Smooth muscle cell (in vitro differentiated cells): Measurements from ENCODE around the gene KCTD19. TPM values are rescaled to one million over a fixed set of nuclear protein-coding genes. Genes with fewer than 3 reads are reported as not detected.

Experiments
- DNase-seq: peaks from one replicate; lab custom pipeline; 2025; ENCODE audit not compliant: unreplicated experiment; lab: John Stamatoyannopoulos, UW
- H2AFZ ChIP-seq: fragments of 200-600 bp; sonication (generic); 2 replicates; pipeline ENCODE4 v1.6.0; 2016; ENCODE audit warnings: antibody characterized with exemption, low read depth, mild to moderate bottlenecking
- H3F3A ChIP-seq: fragments of 200-600 bp; sonication (generic); 2 replicates; pipeline ENCODE4 v1.6.0; 2017; ENCODE audit warnings: antibody characterized with exemption, low read depth
- H3K27ac ChIP-seq: fragments of 200-600 bp; sonication (generic); 2 replicates; pipeline ENCODE4 v1.5.1; 2016; ENCODE audit warnings: low read depth, mild to moderate bottlenecking
- H3K27me3 ChIP-seq: fragments of 200-600 bp; sonication (generic); 2 replicates; pipeline ENCODE4 v1.6.1; 2016; ENCODE audit warnings: low read depth, mild to moderate bottlenecking
- H3K36me3 ChIP-seq: fragments of 200-600 bp; sonication (generic); 2 replicates; pipeline ENCODE4 v1.5.1; 2016; ENCODE audit warnings: low read depth
- H3K4me1 ChIP-seq: fragments of 200-600 bp; sonication (generic); 2 replicates; pipeline ENCODE4 v1.5.1; 2016; ENCODE audit warnings: low read depth
- H3K4me2 ChIP-seq: fragments of 200-600 bp; sonication (generic); 2 replicates; pipeline ENCODE4 v1.6.0; 2016; ENCODE audit warnings: mild to moderate bottlenecking
- H3K4me3 ChIP-seq: fragments of 200-600 bp; sonication (generic); 2 replicates; pipeline ENCODE4 v1.5.1; 2016; ENCODE audit warnings: mild to moderate bottlenecking
- H3K79me2 ChIP-seq: fragments of 200-600 bp; sonication (generic); 2 replicates; pipeline ENCODE4 v1.6.0; 2016; ENCODE audit warnings: low read depth, mild to moderate bottlenecking
- H3K9ac ChIP-seq: fragments of 200-600 bp; sonication (generic); 2 replicates; pipeline ENCODE4 v1.6.0; 2016; ENCODE audit warnings: low read depth
- H3K9me3 ChIP-seq: fragments of 200-600 bp; sonication (generic); replicated peaks from 2 replicates; pipeline ENCODE4 v1.5.1; 2016; ENCODE audit warnings: low read depth
- H4K20me1 ChIP-seq: fragments of 200-600 bp; sonication (generic); 2 replicates; pipeline ENCODE4 v1.6.0; 2016; ENCODE audit warnings: low read depth
- CTCF ChIP-seq: fragments of 200-600 bp; sonication (generic); IDR thresholded peaks from 2 replicates; pipeline ENCODE4 v1.5.1; 2017; ENCODE audit warnings: borderline replicate concordance, mild to moderate bottlenecking, antibody characterized with exemption; ENCODE audit not compliant: insufficient read depth, poor library complexity, severe bottlenecking
- WGBS: methylation state at CpG from one replicate; pipeline ENCODE4 v1.1.7; 2016; ENCODE audit warnings: low lambda C conversion rate; 5-methylcytosine and 5-hydroxymethylcytosine counted together
- polyA plus RNA-seq: library from polyadenylated mRNA; unstranded; fragments of >200 nt; fragmentation: Nextera tagmentation; extraction: Ambion mirVana; gene quantifications from 2 replicates; pipeline ENCODE4 v1.2.1, GENCODE V29; 2016
- total RNA-seq: library from RNA; depleted of rRNA; stranded (reverse); fragments of >200 nt; gene quantifications from 2 replicates; pipeline ENCODE4 v1.2.3, GENCODE V29; 2014

Gene KCTD19
- total and polyA plus RNA-seq, 2 experiments from 2014 or later, result 0.04 to 0.49 TPM

GRCh38 chr16:67249178-67250044, 77.1 kb downstream of the KCTD19 start:
- no peaks in the 10 kb centered on the region for H3K79me2 ChIP-seq
- peaks cover 30% of the 10 kb centered on the region for H3K4me1 ChIP-seq
- no peak overlapping the region for H3K9ac ChIP-seq
- H3F3A ChIP-seq, result peaks cover 25% of the 10 kb centered on the region
- H3K9me3 ChIP-seq, result no peaks in the 10 kb centered on the region
- H3K4me2 ChIP-seq, result peak overlapping the region; percentile 99
- TF ChIP-seq CTCF, result no peak
- no peaks in the 10 kb centered on the region for H3K27me3 ChIP-seq
- no peak overlapping the region for H3K27ac ChIP-seq
- DNase-seq, result peak; percentile 32
- no peaks in the 10 kb centered on the region for H3K36me3 ChIP-seq
- no peak overlapping the region for H2AFZ ChIP-seq
- 20% methylated on average over 22 of the region's 22 CpGs for WGBS
- no peaks in the 10 kb centered on the region for H4K20me1 ChIP-seq
- peak overlapping the region; percentile 71 for H3K4me3 ChIP-seq

- Histone ChIP-seq H3K4me2 (peak within 1 kb of the TSS; percentile 99), H3K79me2 (peaks cover 5% of the 10 kb centered on the region), H3K36me3 (no peaks in the 10 kb centered on the region), H3K9me3 (no peaks in the 10 kb centered on the region), H3K9ac (peak within 1 kb of the TSS; percentile 69), H3K4me3 (peak within 1 kb of the TSS; percentile 71), H4K20me1 (no peaks in the 10 kb centered on the region), H2AFZ (no peak within 1 kb of the TSS), H3K4me1 (peaks cover 30% of the 10 kb centered on the region), H3K27me3 (no peaks in the 10 kb centered on the region), H3K27ac (no peak within 1 kb of the TSS), H3F3A (peaks cover 31% of the 10 kb centered on the region)
- no peak for DNase-seq
- no peak for TF ChIP-seq CTCF
- 3% methylated on average over 46 of the region's 75 CpGs for WGBS
Measured at GRCh38 chr16:67248401-67249177, 78.0 kb downstream of the KCTD19 start, which contains the start of gene SLC9A5. Gene SLC9A5 (plus strand): TSS chr16:67248979. CDS start chr16:67249015, 36 bp downstream.

GRCh38 chr16:67248073-67248400, 78.5 kb downstream of the KCTD19 start:
- peak overlapping the region; percentile 69 for H3K9ac ChIP-seq
- peak overlapping the region; percentile 99 for H3K4me2 ChIP-seq
- H4K20me1 ChIP-seq, result no peaks in the 10 kb centered on the region
- WGBS, result 16% methylated on average over 7 of the region's 7 CpGs
- peaks cover 37% of the 10 kb centered on the region for H3F3A ChIP-seq
- H3K36me3 ChIP-seq, result no peaks in the 10 kb centered on the region
- peaks cover 11% of the 10 kb centered on the region for H3K79me2 ChIP-seq
- H3K4me3 ChIP-seq, result peak overlapping the region; percentile 71
- TF ChIP-seq CTCF, result no peak
- no peaks in the 10 kb centered on the region for H3K9me3 ChIP-seq
- H3K27ac ChIP-seq, result no peak overlapping the region
- H2AFZ ChIP-seq, result no peak overlapping the region
- H3K4me1 ChIP-seq, result peaks cover 30% of the 10 kb centered on the region
- no peak for DNase-seq
- H3K27me3 ChIP-seq, result no peaks in the 10 kb centered on the region
